HEK293T (cell line): ENCODE results near the gene ACTL6A.

Source experiments
- BHLHE40 ChIP-seq: fragments of 450-650 bp; IDR thresholded peaks from 2 replicates; pipeline ENCODE4 v1.6.1; 2016; ENCODE audit warnings: mild to moderate bottlenecking, moderate library complexity, borderline replicate concordance
- FOXA1 ChIP-seq: fragments of 450-650 bp; IDR thresholded peaks from 2 replicates; pipeline ENCODE4 v1.6.1; 2016; ENCODE audit warnings: mild to moderate bottlenecking
- FOXK2 ChIP-seq: fragments of 450-650 bp; IDR thresholded peaks from 2 replicates; pipeline ENCODE4 v1.6.1; 2016; ENCODE audit warnings: mild to moderate bottlenecking
- FOXM1 ChIP-seq: fragments of 450-650 bp; IDR thresholded peaks from 2 replicates; pipeline ENCODE4 v1.6.1; 2017; ENCODE audit warnings: mild to moderate bottlenecking, borderline replicate concordance
- HDGF ChIP-seq: fragments of 450-650 bp; IDR thresholded peaks from 2 replicates; pipeline ENCODE4 v1.6.1; 2017; ENCODE audit warnings: antibody characterized with exemption, borderline replicate concordance
- L3MBTL2 ChIP-seq: fragments of 450-650 bp; conservative IDR thresholded peaks from 2 replicates; pipeline ENCODE4 v1.6.1; 2016; ENCODE audit warnings: mild to moderate bottlenecking
- NFRKB ChIP-seq: fragments of 450-650 bp; IDR thresholded peaks from 2 replicates; pipeline ENCODE4 v1.6.1; 2016; ENCODE audit warnings: mild to moderate bottlenecking, moderate library complexity
- SP1 ChIP-seq: fragments of 450-650 bp; IDR thresholded peaks from 2 replicates; pipeline ENCODE4 v1.6.1; 2017
- SUZ12 ChIP-seq: fragments of 450-650 bp; IDR thresholded peaks from 2 replicates; pipeline ENCODE4 v1.6.1; 2016; ENCODE audit warnings: mild to moderate bottlenecking
- TARDBP ChIP-seq: fragments of 450-650 bp; IDR thresholded peaks from 2 replicates; pipeline ENCODE4 v1.6.1; 2016
- ZNF384 ChIP-seq: fragments of 450-650 bp; IDR thresholded peaks from 2 replicates; pipeline ENCODE4 v1.6.1; 2016

GRCh38 chr3:179565496-179565895 is 2.8 kb downstream of the ACTL6A start:
- TF ChIP-seq SUZ12 (no peak), BHLHE40 (no peak), FOXA1 (no peak), ZNF384 (no peak), SP1 (no peak), NFRKB (no peak), FOXK2 (no peak), FOXM1 (no peak), L3MBTL2 (no peak), TARDBP (no peak), HDGF (no peak)
